Esophagus squamous epithelium (tissue), 4 donors: ENCODE data around the gene ZNRF3.

Source experiments
- POLR2A ChIP-seq, 4 donors: fragments of 450-650 bp; IDR thresholded peaks; one replicate each; pipeline ENCODE4 v1.6.1; 2017; ENCODE audit warnings: antibody characterized with exemption in 4 of 4, mild to moderate bottlenecking in 4 of 4, moderate library complexity in 3 of 4
- TF ChIP-seq, protein P1 (sequence below), 6 experiments: fragments of 450-650 bp in 4 of 6; fragments of 200-600 bp in 2 of 6; sonication (generic) in 2 of 6; IDR thresholded peaks; one replicate each; pipeline ENCODE4 v1.5.1; 2016 to 2019; ENCODE audit warnings: antibody characterized with exemption in 6 of 6, mild to moderate bottlenecking in 4 of 6, moderate library complexity in 4 of 6

DNA sequence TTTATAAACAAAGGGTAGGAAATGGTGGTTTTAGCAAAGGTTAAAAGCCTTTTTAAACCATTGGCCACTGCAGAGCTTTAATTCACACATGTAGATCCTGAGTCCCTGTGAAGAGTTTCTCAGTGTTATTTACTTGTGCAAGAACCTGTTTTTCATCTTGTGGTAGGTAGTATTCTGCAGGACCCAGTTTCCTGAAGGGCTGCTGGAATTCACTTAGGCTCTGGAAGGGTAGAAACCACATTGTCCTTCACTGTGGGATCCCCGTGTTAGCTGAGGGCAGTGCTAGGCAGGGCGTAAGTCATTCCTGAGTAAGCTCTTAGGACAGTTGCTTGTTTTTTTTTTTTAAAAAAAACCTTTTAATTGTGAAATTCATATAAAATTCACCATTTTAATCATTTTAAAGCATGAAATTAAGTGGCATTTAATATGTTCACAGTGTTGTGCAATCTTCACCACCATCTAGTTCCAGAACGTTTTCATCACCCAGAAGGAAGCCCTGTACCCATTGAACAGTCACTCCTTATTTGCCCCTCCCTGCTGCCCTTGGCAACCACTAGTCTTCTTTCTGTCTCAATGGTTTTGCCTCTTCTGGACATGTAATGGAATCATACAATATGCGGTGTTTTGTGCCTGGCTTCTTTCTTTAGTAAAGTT, 100.5 kb downstream of the ZNRF3 start:
- no peak for TF ChIP-seq POLR2A (IDR thresholded peaks at IDR 0.05)
- TF ChIP-seq, protein P1, sequence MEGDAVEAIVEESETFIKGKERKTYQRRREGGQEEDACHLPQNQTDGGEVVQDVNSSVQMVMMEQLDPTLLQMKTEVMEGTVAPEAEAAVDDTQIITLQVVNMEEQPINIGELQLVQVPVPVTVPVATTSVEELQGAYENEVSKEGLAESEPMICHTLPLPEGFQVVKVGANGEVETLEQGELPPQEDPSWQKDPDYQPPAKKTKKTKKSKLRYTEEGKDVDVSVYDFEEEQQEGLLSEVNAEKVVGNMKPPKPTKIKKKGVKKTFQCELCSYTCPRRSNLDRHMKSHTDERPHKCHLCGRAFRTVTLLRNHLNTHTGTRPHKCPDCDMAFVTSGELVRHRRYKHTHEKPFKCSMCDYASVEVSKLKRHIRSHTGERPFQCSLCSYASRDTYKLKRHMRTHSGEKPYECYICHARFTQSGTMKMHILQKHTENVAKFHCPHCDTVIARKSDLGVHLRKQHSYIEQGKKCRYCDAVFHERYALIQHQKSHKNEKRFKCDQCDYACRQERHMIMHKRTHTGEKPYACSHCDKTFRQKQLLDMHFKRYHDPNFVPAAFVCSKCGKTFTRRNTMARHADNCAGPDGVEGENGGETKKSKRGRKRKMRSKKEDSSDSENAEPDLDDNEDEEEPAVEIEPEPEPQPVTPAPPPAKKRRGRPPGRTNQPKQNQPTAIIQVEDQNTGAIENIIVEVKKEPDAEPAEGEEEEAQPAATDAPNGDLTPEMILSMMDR (IDR thresholded peaks at IDR 0.05): no peak
